ENCODE results near the gene ALDH3A1. TPM values are rescaled to one million over a fixed set of nuclear protein-coding genes. Genes with fewer than 3 reads are reported as not detected.
A peak's percentile ranks its signal among the peaks of the same experiment; 100 is the strongest.

The ALDH3A1 gene
- not detected in 2 replicates for total RNA-seq (2014; rRNA removed; shearing (Covaris generic))

- peaks cover 40% of the 10 kb centered on the region for H3K27me3 ChIP-seq
- DNase-seq: peak in 1 of 2 experiments; percentile 37
- H3K36me3 ChIP-seq: no peaks in the 10 kb centered on the region
- no peak within 1 kb of the TSS for H3K4me3 ChIP-seq
- H3K4me1 ChIP-seq: no peaks in the 10 kb centered on the region
- no peak within 1 kb of the TSS for H3K27ac ChIP-seq
- no peaks in the 10 kb centered on the region for H3K9me3 ChIP-seq (replicated peaks)
Observed at GRCh38 chr17:19747829-19748806, at the start of gene ALDH3A1. Gene ALDH3A1 (minus strand): TSS chr17:19748298. CDS start chr17:19745129, 3,169 bp downstream.

- no peak for DNase-seq
- H3K36me3 ChIP-seq: no peaks in the 10 kb centered on the region
- peaks cover 13% of the 10 kb centered on the region for H3K9me3 ChIP-seq (replicated peaks)
- no peak overlapping the region for H3K4me3 ChIP-seq
- no peak overlapping the region for H3K27ac ChIP-seq
- no peaks in the 10 kb centered on the region for H3K27me3 ChIP-seq
- H3K4me1 ChIP-seq: peaks cover 3% of the 10 kb centered on the region; the same call in 1 of the 2 replicates
Observed at GRCh38 chr17:19796457-19796856, 48.4 kb upstream of the ALDH3A1 start.

GRCh38 chr17:19791918-19792550 lies 43.9 kb upstream of the ALDH3A1 start:
- DNase-seq: no peak
- H3K27ac ChIP-seq: no peak overlapping the region
- no peaks in the 10 kb centered on the region for H3K4me1 ChIP-seq
- H3K4me3 ChIP-seq: no peak overlapping the region
- peaks cover 13% of the 10 kb centered on the region for H3K9me3 ChIP-seq (replicated peaks)
- H3K27me3 ChIP-seq: no peaks in the 10 kb centered on the region
- H3K36me3 ChIP-seq: no peaks in the 10 kb centered on the region

- peak; percentile 23 to 51 for DNase-seq
- H3K27me3 ChIP-seq: 0 out of 2 replicates have a peak, but pooled peaks cover 2% of the 10 kb centered on the region
- H3K36me3 ChIP-seq: no peaks in the 10 kb centered on the region
- no peaks in the 10 kb centered on the region for H3K9me3 ChIP-seq (replicated peaks)
- H3K4me1 ChIP-seq: no peaks in the 10 kb centered on the region
- no peak overlapping the region for H3K27ac ChIP-seq
- H3K4me3 ChIP-seq: no peak overlapping the region
Observed at GRCh38 chr17:19787733-19788357, 39.7 kb upstream of the ALDH3A1 start.

GRCh38 chr17:19785854-19786253 lies 37.8 kb upstream of the ALDH3A1 start:
- peak; percentile 31 to 51 for DNase-seq
- Histone ChIP-seq H3K4me1 (no peaks in the 10 kb centered on the region), H3K36me3 (no peaks in the 10 kb centered on the region), H3K4me3 (no peak overlapping the region), H3K27ac (no peak overlapping the region), H3K9me3 (replicated peaks) (no peaks in the 10 kb centered on the region), H3K27me3 (peaks cover 10% of the 10 kb centered on the region; the same call in 1 of the 2 replicates)

- H3K4me1 ChIP-seq: no peaks in the 10 kb centered on the region
Observed at GRCh38 chr17:19781488-19782458, 33.7 kb upstream of the ALDH3A1 start.

GRCh38 chr17:19780846-19781245 lies 32.7 kb upstream of the ALDH3A1 start:
- Histone ChIP-seq H3K4me3 (no peak overlapping the region), H3K36me3 (no peaks in the 10 kb centered on the region), H3K27me3 (peaks cover 14% of the 10 kb centered on the region), H3K9me3 (replicated peaks) (no peaks in the 10 kb centered on the region), H3K4me1 (no peaks in the 10 kb centered on the region), H3K27ac (no peak overlapping the region)
- DNase-seq: peak; percentile 66 to 79

More at GRCh38 chr17:19781488-19782458, 33.7 kb upstream of the ALDH3A1 start:
- Histone ChIP-seq H3K4me3 (no peak overlapping the region), H3K27ac (no peak overlapping the region), H3K9me3 (replicated peaks) (no peaks in the 10 kb centered on the region), H3K36me3 (no peaks in the 10 kb centered on the region), H3K27me3 (peaks cover 14% of the 10 kb centered on the region)
- DNase-seq: no peak

- Histone ChIP-seq H3K9me3 (replicated peaks) (no peaks in the 10 kb centered on the region), H3K4me3 (no peak overlapping the region), H3K27ac (no peak overlapping the region), H3K27me3 (peaks cover 4% of the 10 kb centered on the region; the same call in 1 of the 2 replicates), H3K36me3 (no peaks in the 10 kb centered on the region), H3K4me1 (peaks cover 9% of the 10 kb centered on the region; the same call in 1 of the 2 replicates)
- DNase-seq: no peak
Observed at GRCh38 chr17:19773534-19773933, 25.4 kb upstream of the ALDH3A1 start.

GRCh38 chr17:19771971-19772630 lies 24.0 kb upstream of the ALDH3A1 start:
- Histone ChIP-seq H3K27ac (no peak overlapping the region), H3K27me3 (no peaks in the 10 kb centered on the region), H3K4me3 (no peak overlapping the region), H3K9me3 (replicated peaks) (no peaks in the 10 kb centered on the region), H3K36me3 (no peaks in the 10 kb centered on the region), H3K4me1 (peaks cover 9% of the 10 kb centered on the region; the same call in 1 of the 2 replicates)
- DNase-seq: no peak

- Histone ChIP-seq H3K4me1 (peaks cover 9% of the 10 kb centered on the region; the same call in 1 of the 2 replicates), H3K27ac (no peak overlapping the region)
- DNase-seq: no peak
Observed at GRCh38 chr17:19770985-19771735, 23.1 kb upstream of the ALDH3A1 start.

GRCh38 chr17:19769946-19770652 lies 22.0 kb upstream of the ALDH3A1 start:
- no peak for DNase-seq
- no peaks in the 10 kb centered on the region for H3K9me3 ChIP-seq (replicated peaks)
- no peaks in the 10 kb centered on the region for H3K36me3 ChIP-seq
- H3K4me3 ChIP-seq: no peak overlapping the region
- no peaks in the 10 kb centered on the region for H3K27me3 ChIP-seq
- no peak overlapping the region for H3K27ac ChIP-seq
- peaks cover 9% of the 10 kb centered on the region; the same call in 1 of the 2 replicates for H3K4me1 ChIP-seq

More at GRCh38 chr17:19770985-19771735, 23.1 kb upstream of the ALDH3A1 start:
- H3K9me3 ChIP-seq (replicated peaks): no peaks in the 10 kb centered on the region
- no peaks in the 10 kb centered on the region for H3K36me3 ChIP-seq
- no peaks in the 10 kb centered on the region for H3K27me3 ChIP-seq
- H3K4me3 ChIP-seq: no peak overlapping the region

- no peak for DNase-seq
- H3K36me3 ChIP-seq: no peaks in the 10 kb centered on the region
Observed at GRCh38 chr17:19768046-19768782, 20.1 kb upstream of the ALDH3A1 start.

More at GRCh38 chr17:19768046-19768782, 20.1 kb upstream of the ALDH3A1 start:
- Histone ChIP-seq H3K9me3 (replicated peaks) (no peaks in the 10 kb centered on the region), H3K27me3 (no peaks in the 10 kb centered on the region), H3K27ac (no peak overlapping the region), H3K4me3 (no peak overlapping the region), H3K4me1 (peaks cover 9% of the 10 kb centered on the region; the same call in 1 of the 2 replicates)

Measured in SJCRH30 (cell line).